Testis (tissue), 3 donors: ENCODE data around the gene RPS25. TPM values are rescaled to one million over a fixed set of nuclear protein-coding genes. Genes with fewer than 3 reads are reported as not detected.
"Not testable (repeated sequence)": the region's sequence is repeated elsewhere in the genome, so short reads cannot be mapped to it uniquely, and the experiment has no call there.

Experiments
- DNase-seq: peaks from one replicate; pipeline ENCODE4 v3.0.0-alpha.2; 2019
- H3K27ac ChIP-seq, 2 donors: fragments of 200-600 bp; sonication (generic); one replicate each; pipeline ENCODE4 v1.5.1; 2019
- H3K27me3 ChIP-seq: fragments of 200-600 bp; sonication (generic); one replicate; pipeline ENCODE4 v1.5.1; 2019
- H3K36me3 ChIP-seq: fragments of 200-600 bp; sonication (generic); one replicate; pipeline ENCODE4 v1.5.1; 2017; ENCODE audit warnings: low read depth; ENCODE audit errors: missing control alignments
- H3K4me1 ChIP-seq: fragments of 200-600 bp; sonication (generic); one replicate; pipeline ENCODE4 v1.5.1; 2019
- H3K4me3 ChIP-seq, 2 donors: fragments of 200-600 bp; sonication (generic); one replicate each; pipeline ENCODE4 v1.5.1; 2017 to 2019
- H3K9me3 ChIP-seq: fragments of 200-600 bp; sonication (generic); one replicate; pipeline ENCODE4 v1.5.1; 2017
- CTCF ChIP-seq, 3 experiments: fragments of 450-650 bp in 2 of 3; fragments of 200-600 bp in 1 of 3; sonication (generic) in 1 of 3; IDR thresholded peaks; one replicate each; pipeline ENCODE4 v1.5.1; 2016 to 2019; ENCODE audit warnings: antibody characterized with exemption in 3 of 3, mild to moderate bottlenecking in 2 of 3, moderate library complexity in 1 of 3
- POLR2A ChIP-seq: fragments of 450-650 bp; IDR thresholded peaks from one replicate; pipeline ENCODE4 v1.6.1; 2017; ENCODE audit warnings: antibody characterized with exemption, mild to moderate bottlenecking, moderate library complexity
- WGBS, 2 donors: methylation state at CpG; one replicate each; pipeline ENCODE4 v1.1.5; 2018; 5-methylcytosine and 5-hydroxymethylcytosine counted together
- intact Hi-C: fragments of 100-400 bp; cut with DNase I; formaldehyde crosslinking; loops from one replicate; pipeline ENCODE4 v1.15.1; 2023; ENCODE audit warnings: low total_unique reads
- polyA plus RNA-seq: library from polyadenylated mRNA; stranded (reverse); fragments of 350-450 nt; fragmentation: Illumina TruSeq; extraction: RNeasy Lipid Tissue Mini Kit (QIAGEN cat#74804); gene quantifications from one replicate; pipeline ENCODE4 v1.2.3, GENCODE V29; 2014; ENCODE audit warnings: low read depth, low replicate concordance; ENCODE audit not compliant: insufficient read depth
- total RNA-seq, 2 donors: library from RNA; depleted of rRNA; stranded (reverse); fragments of >200 nt; gene quantifications; one replicate each; pipeline ENCODE4 v1.2.3, GENCODE V29; 2016

The RPS25 gene
- total and polyA plus RNA-seq, 3 donors from 2014 or later, result 642 to 873 (median 654) TPM

- no peak overlapping the region for H3K27ac ChIP-seq
Observed at GRCh38 chr11:119025099-119025473, 6.9 kb upstream of the RPS25 start.

DNA sequence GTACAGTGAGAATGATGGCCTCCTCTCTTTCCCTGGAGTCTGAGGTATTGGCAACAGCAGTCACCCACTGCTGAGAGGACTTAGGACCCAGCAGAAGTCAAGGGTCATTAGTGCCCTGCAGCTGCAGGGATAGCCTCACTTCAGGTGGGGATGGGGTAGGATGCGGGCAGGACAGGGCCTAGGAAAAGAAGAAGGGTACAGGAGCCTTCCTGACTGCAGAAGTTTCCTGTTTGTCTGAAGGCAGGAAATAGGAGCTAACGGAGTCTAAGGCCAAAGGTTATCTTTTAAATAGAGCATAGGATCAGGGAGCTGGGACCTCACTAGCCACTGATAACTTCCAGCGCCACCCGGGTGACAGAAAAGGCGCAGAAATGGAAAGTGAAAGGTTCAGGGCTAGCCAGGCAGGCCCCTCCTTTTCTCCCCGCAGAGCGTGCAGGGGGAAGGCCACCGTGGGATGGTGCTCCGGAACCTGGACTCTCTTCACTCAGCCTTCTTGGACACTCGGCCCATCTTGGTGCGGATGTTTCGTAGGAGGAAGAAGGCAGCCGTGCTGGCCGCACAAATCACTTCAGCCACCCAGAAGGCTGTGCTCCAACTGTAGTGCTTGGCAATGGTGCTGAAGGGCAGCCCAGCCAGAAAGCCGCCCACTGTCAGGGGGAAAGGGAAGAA, 6.4 kb upstream of the RPS25 start:
- no peak for TF ChIP-seq CTCF (IDR thresholded peaks at IDR 0.05)
- no peak for TF ChIP-seq POLR2A
- intact Hi-C loops, result no loop called here
- no peak for DNase-seq
- Histone ChIP-seq H3K4me1 (peaks cover 19% of the 10 kb centered on the region), H3K4me3 (no peak overlapping the region), H3K9me3 (no peaks in the 10 kb centered on the region), H3K27ac (no peak overlapping the region), H3K27me3 (no peaks in the 10 kb centered on the region), H3K36me3 (no peaks in the 10 kb centered on the region)
- WGBS, 2 donors, result 65 to 87% methylated on average over 13 to 15 of the region's 15 CpGs

More at GRCh38 chr11:119025099-119025473, 6.9 kb upstream of the RPS25 start:
- Histone ChIP-seq H3K4me3 (no peak overlapping the region), H3K4me1 (peaks cover 18% of the 10 kb centered on the region), H3K36me3 (no peaks in the 10 kb centered on the region), H3K9me3 (no peaks in the 10 kb centered on the region), H3K27me3 (no peaks in the 10 kb centered on the region)
- DNase-seq, result no peak
- TF ChIP-seq POLR2A (no peak), CTCF (IDR thresholded peaks at IDR 0.05) (no peak)
- WGBS, 2 donors, result 74 to 96% methylated on average over 3 to 5 of the region's 5 CpGs
- intact Hi-C loops, result no loop called here

- H3K27ac ChIP-seq, result no peak overlapping the region
- no peak overlapping the region for H3K4me3 ChIP-seq
- H3K36me3 ChIP-seq, result no peaks in the 10 kb centered on the region
- no peaks in the 10 kb centered on the region for H3K27me3 ChIP-seq
- H3K9me3 ChIP-seq, result no peaks in the 10 kb centered on the region
- DNase-seq, result no peak
- peaks cover 16% of the 10 kb centered on the region for H3K4me1 ChIP-seq
- no peak for TF ChIP-seq POLR2A
- TF ChIP-seq CTCF (IDR thresholded peaks at IDR 0.05), result no peak
- intact Hi-C loops, result no loop called here
Observed at GRCh38 chr11:119023741-119024140, 5.6 kb upstream of the RPS25 start.

- Histone ChIP-seq H3K36me3 (no peaks in the 10 kb centered on the region), H3K27me3 (no peaks in the 10 kb centered on the region), H3K4me1 (peaks cover 15% of the 10 kb centered on the region), H3K9me3 (no peaks in the 10 kb centered on the region), H3K4me3 (no peak overlapping the region), H3K27ac (no peak overlapping the region)
- no peak for DNase-seq
- TF ChIP-seq CTCF (IDR thresholded peaks at IDR 0.05), result no peak
- TF ChIP-seq POLR2A, result no peak
- intact Hi-C loops, result no loop called here
- 94 to 95% methylated on average over 5 of the region's 5 CpGs for WGBS, 2 donors
Observed at GRCh38 chr11:119021631-119022030, 3.5 kb upstream of the RPS25 start.

GRCh38 chr11:119019996-119020395, 1.9 kb upstream of the RPS25 start:
- Histone ChIP-seq H3K27ac (peak overlapping the region in 1 of 2 donors; percentile 76), H3K36me3 (no peaks in the 10 kb centered on the region), H3K27me3 (no peaks in the 10 kb centered on the region), H3K9me3 (no peaks in the 10 kb centered on the region), H3K4me3 (no peak overlapping the region), H3K4me1 (peaks cover 15% of the 10 kb centered on the region)
- intact Hi-C loops, result no loop called here
- no peak for TF ChIP-seq CTCF (IDR thresholded peaks at IDR 0.05)
- TF ChIP-seq POLR2A, result no peak
- 13 to 42% methylated on average over 2 of the region's 2 CpGs for WGBS, 2 donors
- no peak for DNase-seq

DNA sequence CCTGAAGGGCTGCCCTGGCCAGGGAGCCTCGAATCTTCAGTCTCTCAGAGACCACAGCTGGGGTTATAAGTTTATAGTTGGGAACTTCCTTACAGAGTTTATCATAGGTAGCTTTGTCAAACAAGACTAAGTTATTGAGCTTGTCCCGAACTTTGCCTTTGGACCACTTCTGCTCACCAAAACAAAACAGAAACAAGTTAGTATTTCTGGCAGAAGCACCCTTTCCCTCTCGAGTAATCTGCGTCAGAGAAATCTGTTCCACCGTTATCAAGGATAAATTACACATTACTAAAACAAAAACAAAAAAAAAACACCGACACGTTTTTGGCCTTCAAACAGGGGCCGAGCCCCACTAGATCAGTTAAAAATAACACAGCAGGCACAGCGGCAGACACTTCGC, 766 bp downstream of the RPS25 start:
- H3K27me3 ChIP-seq, H3K9me3 ChIP-seq, H3K36me3 ChIP-seq, intact Hi-C loops, DNase-seq: not testable (repeated sequence)
- H3K4me1 ChIP-seq, result peaks cover 15% of the 10 kb centered on the region
- 2 to 3% methylated on average over 10 of the region's 10 CpGs for WGBS, 2 donors
- H3K4me3 ChIP-seq, result peak overlapping the region; percentile 81 to 88
- H3K27ac ChIP-seq, result peak overlapping the region; percentile 76 to 83
